Measurements from ENCODE around the gene LATS2.

LATS2 gene

GRCh38 chr13:21009036-21009435, 52.4 kb downstream of the LATS2 start:
- H2AK5ac ChIP-seq (ENCODE audit: low read length) = no peak overlapping the region
- no peak overlapping the region for H3K4me2 ChIP-seq (ENCODE audit: low read length)
- H3K18ac ChIP-seq (ENCODE audit: low read length) = no peak overlapping the region
- peak overlapping the region; percentile 59 for H3K4ac ChIP-seq (ENCODE audit: low read depth, low read length)
- no peaks in the 10 kb centered on the region for H3K9me3 ChIP-seq (ENCODE audit: insufficient read depth, low read depth, low read length)
- no peak overlapping the region for H2BK120ac ChIP-seq (ENCODE audit: insufficient read depth, low read length, poor library complexity)
- no peak overlapping the region for H4K12ac ChIP-seq (ENCODE audit: low read depth, low read length)
- no peak overlapping the region for H3K9ac ChIP-seq (ENCODE audit: low read length)
- H3K36me3 ChIP-seq (ENCODE audit: control insufficient read depth in 1 of 2, insufficient read depth in 2 of 2, low read length in 2 of 2) = peaks cover 12% of the 10 kb centered on the region in 2 experiments
- H2AFZ ChIP-seq (ENCODE audit: insufficient read depth, low read length, poor library complexity) = no peak overlapping the region
- H3K27ac ChIP-seq (ENCODE audit: low read depth, low read length) = no peak overlapping the region
- H3K14ac ChIP-seq (ENCODE audit: low read length) = no peak overlapping the region
- H4K91ac ChIP-seq (ENCODE audit: low read depth, low read length) = no peak overlapping the region
- H3K79me2 ChIP-seq (ENCODE audit: control insufficient read depth, insufficient read depth, low read length, poor library complexity) = peaks cover 15% of the 10 kb centered on the region
- peak overlapping the region; percentile 94 for H3K23ac ChIP-seq (ENCODE audit: low read length)
- no peaks in the 10 kb centered on the region for H3K79me1 ChIP-seq (ENCODE audit: low read length)
- no peak for DNase-seq
- no peak overlapping the region for H3K4me3 ChIP-seq (ENCODE audit: low read depth, low read length)
- no peaks in the 10 kb centered on the region for H3K27me3 ChIP-seq (ENCODE audit: insufficient read depth, low read length)
- H3K4me1 ChIP-seq (ENCODE audit: control insufficient read depth in 1 of 2, insufficient read depth in 2 of 2, low read length in 2 of 2) = peaks cover 3 to 5% of the 10 kb centered on the region in 2 experiments
- no peak overlapping the region for H2BK5ac ChIP-seq (ENCODE audit: low read depth, low read length, poor library complexity)
- H2BK12ac ChIP-seq (ENCODE audit: low read length) = no peak overlapping the region
- H4K8ac ChIP-seq (ENCODE audit: low read depth, low read length) = no peak overlapping the region
- WGBS (ENCODE audit: extremely low coverage, insufficient coverage, insufficient read length) = no CpG with 5 or more reads among the region's 7 CpGs

- no peak overlapping the region for H3K23ac ChIP-seq (ENCODE audit: low read length)
- no peak overlapping the region for H3K4me2 ChIP-seq (ENCODE audit: low read length)
- H3K27ac ChIP-seq (ENCODE audit: low read depth, low read length) = no peak overlapping the region
- no CpG with 5 or more reads among the region's 11 CpGs for WGBS (ENCODE audit: extremely low coverage, insufficient coverage, insufficient read length)
- H3K4ac ChIP-seq (ENCODE audit: low read depth, low read length) = peak overlapping the region; percentile 68
- H3K18ac ChIP-seq (ENCODE audit: low read length) = no peak overlapping the region
- H3K9me3 ChIP-seq (ENCODE audit: insufficient read depth, low read depth, low read length) = no peaks in the 10 kb centered on the region
- H4K12ac ChIP-seq (ENCODE audit: low read depth, low read length) = no peak overlapping the region
- no peaks in the 10 kb centered on the region for H3K27me3 ChIP-seq (ENCODE audit: insufficient read depth, low read length)
- no peak overlapping the region for H2BK12ac ChIP-seq (ENCODE audit: low read length)
- no peak overlapping the region for H2AK5ac ChIP-seq (ENCODE audit: low read length)
- peaks cover 15% of the 10 kb centered on the region for H3K79me2 ChIP-seq (ENCODE audit: control insufficient read depth, insufficient read depth, low read length, poor library complexity)
- peaks cover 11 to 13% of the 10 kb centered on the region in 2 experiments for H3K36me3 ChIP-seq (ENCODE audit: control insufficient read depth in 1 of 2, insufficient read depth in 2 of 2, low read length in 2 of 2)
- DNase-seq = no peak
- no peak overlapping the region for H4K8ac ChIP-seq (ENCODE audit: low read depth, low read length)
- no peak overlapping the region for H3K4me3 ChIP-seq (ENCODE audit: low read depth, low read length)
- no peak overlapping the region for H3K14ac ChIP-seq (ENCODE audit: low read length)
- no peak overlapping the region for H4K91ac ChIP-seq (ENCODE audit: low read depth, low read length)
- H2BK5ac ChIP-seq (ENCODE audit: low read depth, low read length, poor library complexity) = no peak overlapping the region
- H2BK120ac ChIP-seq (ENCODE audit: insufficient read depth, low read length, poor library complexity) = no peak overlapping the region
- no peaks in the 10 kb centered on the region for H3K79me1 ChIP-seq (ENCODE audit: low read length)
- no peak overlapping the region for H2AFZ ChIP-seq (ENCODE audit: insufficient read depth, low read length, poor library complexity)
- H3K4me1 ChIP-seq (ENCODE audit: control insufficient read depth in 1 of 2, insufficient read depth in 2 of 2, low read length in 2 of 2) = peaks cover 3 to 5% of the 10 kb centered on the region in 2 experiments
- H3K9ac ChIP-seq (ENCODE audit: low read length) = no peak overlapping the region
Measured at GRCh38 chr13:21008026-21008425, 53.4 kb downstream of the LATS2 start.

GRCh38 chr13:21006141-21007005, 55.0 kb downstream of the LATS2 start:
- no peak overlapping the region for H4K12ac ChIP-seq (ENCODE audit: low read depth, low read length)
- H2BK120ac ChIP-seq (ENCODE audit: insufficient read depth, low read length, poor library complexity) = no peak overlapping the region
- peaks cover 17% of the 10 kb centered on the region for H3K79me2 ChIP-seq (ENCODE audit: control insufficient read depth, insufficient read depth, low read length, poor library complexity)
- no peaks in the 10 kb centered on the region for H3K9me3 ChIP-seq (ENCODE audit: insufficient read depth, low read depth, low read length)
- no peak overlapping the region for H2BK12ac ChIP-seq (ENCODE audit: low read length)
- no peaks in the 10 kb centered on the region for H3K27me3 ChIP-seq (ENCODE audit: insufficient read depth, low read length)
- H2AK5ac ChIP-seq (ENCODE audit: low read length) = no peak overlapping the region
- no peak overlapping the region for H3K14ac ChIP-seq (ENCODE audit: low read length)
- H4K8ac ChIP-seq (ENCODE audit: low read depth, low read length) = no peak overlapping the region
- no peak overlapping the region for H3K27ac ChIP-seq (ENCODE audit: low read depth, low read length)
- H3K4me1 ChIP-seq (ENCODE audit: control insufficient read depth in 1 of 2, insufficient read depth in 2 of 2, low read length in 2 of 2) = peaks cover 2 to 3% of the 10 kb centered on the region in 2 experiments
- peak overlapping the region; percentile 87 for H3K4ac ChIP-seq (ENCODE audit: low read depth, low read length)
- no peak for DNase-seq
- no peaks in the 10 kb centered on the region for H3K79me1 ChIP-seq (ENCODE audit: low read length)
- H3K36me3 ChIP-seq (ENCODE audit: control insufficient read depth in 1 of 2, insufficient read depth in 2 of 2, low read length in 2 of 2) = peaks cover 9 to 13% of the 10 kb centered on the region in 2 experiments
- no peak overlapping the region for H2AFZ ChIP-seq (ENCODE audit: insufficient read depth, low read length, poor library complexity)
- no peak overlapping the region for H3K4me2 ChIP-seq (ENCODE audit: low read length)
- H3K9ac ChIP-seq (ENCODE audit: low read length) = no peak overlapping the region
- no peak overlapping the region for H2BK5ac ChIP-seq (ENCODE audit: low read depth, low read length, poor library complexity)
- no peak overlapping the region for H3K18ac ChIP-seq (ENCODE audit: low read length)
- no peak overlapping the region for H3K23ac ChIP-seq (ENCODE audit: low read length)
- no CpG with 5 or more reads among the region's 11 CpGs for WGBS (ENCODE audit: extremely low coverage, insufficient coverage, insufficient read length)
- no peak overlapping the region for H3K4me3 ChIP-seq (ENCODE audit: low read depth, low read length)
- no peak overlapping the region for H4K91ac ChIP-seq (ENCODE audit: low read depth, low read length)

GRCh38 chr13:21005193-21005592, 56.2 kb downstream of the LATS2 start:
- H3K4me3 ChIP-seq (ENCODE audit: low read depth, low read length) = no peak overlapping the region
- H2BK120ac ChIP-seq (ENCODE audit: insufficient read depth, low read length, poor library complexity) = no peak overlapping the region
- peaks cover 9 to 13% of the 10 kb centered on the region in 2 experiments for H3K36me3 ChIP-seq (ENCODE audit: control insufficient read depth in 1 of 2, insufficient read depth in 2 of 2, low read length in 2 of 2)
- DNase-seq = no peak
- no peak overlapping the region for H4K91ac ChIP-seq (ENCODE audit: low read depth, low read length)
- no peak overlapping the region for H2AK5ac ChIP-seq (ENCODE audit: low read length)
- no peak overlapping the region for H2BK5ac ChIP-seq (ENCODE audit: low read depth, low read length, poor library complexity)
- no peak overlapping the region for H4K12ac ChIP-seq (ENCODE audit: low read depth, low read length)
- no peak overlapping the region for H4K8ac ChIP-seq (ENCODE audit: low read depth, low read length)
- H2AFZ ChIP-seq (ENCODE audit: insufficient read depth, low read length, poor library complexity) = no peak overlapping the region
- no peak overlapping the region for H2BK12ac ChIP-seq (ENCODE audit: low read length)
- no CpG with 5 or more reads among the region's 3 CpGs for WGBS (ENCODE audit: extremely low coverage, insufficient coverage, insufficient read length)
- H3K79me2 ChIP-seq (ENCODE audit: control insufficient read depth, insufficient read depth, low read length, poor library complexity) = peaks cover 15% of the 10 kb centered on the region
- H3K4me1 ChIP-seq (ENCODE audit: control insufficient read depth in 1 of 2, insufficient read depth in 2 of 2, low read length in 2 of 2) = no peaks in the 10 kb centered on the region
- no peaks in the 10 kb centered on the region for H3K27me3 ChIP-seq (ENCODE audit: insufficient read depth, low read length)
- H3K4ac ChIP-seq (ENCODE audit: low read depth, low read length) = no peak overlapping the region
- no peak overlapping the region for H3K9ac ChIP-seq (ENCODE audit: low read length)
- no peak overlapping the region for H3K23ac ChIP-seq (ENCODE audit: low read length)
- H3K9me3 ChIP-seq (ENCODE audit: insufficient read depth, low read depth, low read length) = no peaks in the 10 kb centered on the region
- no peaks in the 10 kb centered on the region for H3K79me1 ChIP-seq (ENCODE audit: low read length)
- H3K18ac ChIP-seq (ENCODE audit: low read length) = no peak overlapping the region
- H3K14ac ChIP-seq (ENCODE audit: low read length) = no peak overlapping the region
- H3K27ac ChIP-seq (ENCODE audit: low read depth, low read length) = no peak overlapping the region
- no peak overlapping the region for H3K4me2 ChIP-seq (ENCODE audit: low read length)

Data from trophoblast cell (in vitro differentiated cells and primary cell).